ENCODE results near the gene PRDM16. TPM values are rescaled to one million over a fixed set of nuclear protein-coding genes. Genes with fewer than 3 reads are reported as not detected.

The PRDM16 gene
- polyA plus RNA-seq, 1 donor (not counting 4 experiments of a cell fraction or from before 2014, with no cell fraction given), result 0.05 TPM

- no peaks in the 10 kb centered on the region for H3K36me3 ChIP-seq (ENCODE audit: control insufficient read depth in 2 of 2, extremely low read depth in 1 of 2, insufficient read depth in 2 of 2, low read length in 2 of 2)
- no peak overlapping the region for H3K4me2 ChIP-seq (ENCODE audit: control insufficient read depth, extremely low read depth, insufficient read depth, low read depth, low read length)
- no peak overlapping the region for H3K4me3 ChIP-seq (ENCODE audit: control insufficient read depth in 2 of 3, extremely low read depth in 1 of 3, insufficient read depth in 2 of 3, low read depth in 1 of 3, low read length in 3 of 3)
- H3K9me1 ChIP-seq (ENCODE audit: control insufficient read depth, extremely low read depth, insufficient read depth, low read length), result no peaks in the 10 kb centered on the region
- H3K27ac ChIP-seq (ENCODE audit: control insufficient read depth, insufficient read depth, low read length), result no peak overlapping the region
- H3K27me3 ChIP-seq (ENCODE audit: control insufficient read depth, extremely low read depth, insufficient read depth, low read length), result no peaks in the 10 kb centered on the region
- FAIRE-seq (no peak), DNase-seq (ENCODE audit: low read depth, low spot score) (no peak)
- H4K20me1 ChIP-seq (ENCODE audit: control insufficient read depth, extremely low read depth, insufficient read depth, low read length), result no peaks in the 10 kb centered on the region
- no peaks in the 10 kb centered on the region for H3K79me2 ChIP-seq (ENCODE audit: control insufficient read depth, insufficient read depth, low read length)
- H3K4me1 ChIP-seq (ENCODE audit: control insufficient read depth, extremely low read depth, insufficient read depth, low read length), result no peaks in the 10 kb centered on the region
- dilution Hi-C loops (cut with MboI; ENCODE audit: extremely low pct_ligation_motif_present, low sequenced_read_pairs), result no loop called here
- peaks cover 7% of the 10 kb centered on the region for H3K9me3 ChIP-seq (ENCODE audit: control insufficient read depth, low read depth, low read length)
- no peak overlapping the region for H3K9ac ChIP-seq (ENCODE audit: control insufficient read depth, extremely low read depth, insufficient read depth, low read length)
- TF ChIP-seq EZH2 (IDR thresholded peaks at IDR 0.05; ENCODE audit: low read length) (no peak), CTCF (optimal IDR thresholded peaks at IDR 0.05 in 1 of 3, IDR thresholded peaks at IDR 0.05 in 1 of 3, conservative IDR thresholded peaks at IDR 0.05 in 1 of 3; ENCODE audit: extremely low read depth in 1 of 3, insufficient read depth in 2 of 3, low read length in 3 of 3) (no peak)
- no peak overlapping the region for H2AFZ ChIP-seq (ENCODE audit: control insufficient read depth, low read length)
These were observed 35.3 kb upstream of the PRDM16 start for GRCh38 chr1:3033790-3034090.

- H3K4me3 ChIP-seq (ENCODE audit: control insufficient read depth in 2 of 3, extremely low read depth in 1 of 3, insufficient read depth in 2 of 3, low read depth in 1 of 3, low read length in 3 of 3), result no peak overlapping the region
- FAIRE-seq (no peak), DNase-seq (ENCODE audit: low read depth, low spot score) (no peak)
- no peaks in the 10 kb centered on the region for H3K4me1 ChIP-seq (ENCODE audit: control insufficient read depth, extremely low read depth, insufficient read depth, low read length)
- dilution Hi-C loops (cut with MboI; ENCODE audit: extremely low pct_ligation_motif_present, low sequenced_read_pairs), result no loop called here
- peaks cover 7% of the 10 kb centered on the region for H3K9me3 ChIP-seq (ENCODE audit: control insufficient read depth, low read depth, low read length)
- H3K36me3 ChIP-seq (ENCODE audit: control insufficient read depth in 2 of 2, extremely low read depth in 1 of 2, insufficient read depth in 2 of 2, low read length in 2 of 2), result no peaks in the 10 kb centered on the region
- H3K4me2 ChIP-seq (ENCODE audit: control insufficient read depth, extremely low read depth, insufficient read depth, low read depth, low read length), result no peak overlapping the region
- no peak overlapping the region for H3K27ac ChIP-seq (ENCODE audit: control insufficient read depth, insufficient read depth, low read length)
- no peak overlapping the region for H3K9ac ChIP-seq (ENCODE audit: control insufficient read depth, extremely low read depth, insufficient read depth, low read length)
- H2AFZ ChIP-seq (ENCODE audit: control insufficient read depth, low read length), result no peak overlapping the region
- no peaks in the 10 kb centered on the region for H3K9me1 ChIP-seq (ENCODE audit: control insufficient read depth, extremely low read depth, insufficient read depth, low read length)
- no peaks in the 10 kb centered on the region for H4K20me1 ChIP-seq (ENCODE audit: control insufficient read depth, extremely low read depth, insufficient read depth, low read length)
- TF ChIP-seq EZH2 (IDR thresholded peaks at IDR 0.05; ENCODE audit: low read length) (no peak), CTCF (optimal IDR thresholded peaks at IDR 0.05 in 1 of 3, IDR thresholded peaks at IDR 0.05 in 1 of 3, conservative IDR thresholded peaks at IDR 0.05 in 1 of 3; ENCODE audit: extremely low read depth in 1 of 3, insufficient read depth in 2 of 3, low read length in 3 of 3) (no peak)
- H3K27me3 ChIP-seq (ENCODE audit: control insufficient read depth, extremely low read depth, insufficient read depth, low read length), result no peaks in the 10 kb centered on the region
- no peaks in the 10 kb centered on the region for H3K79me2 ChIP-seq (ENCODE audit: control insufficient read depth, insufficient read depth, low read length)
These were observed 34.8 kb upstream of the PRDM16 start for GRCh38 chr1:3034162-3034561.
